LNCAP (cell line): ENCODE data around the gene MACROD2.

ENCODE experiments used
- CTCF ChIP-seq: fragments of 450-650 bp; IDR thresholded peaks from 2 replicates; pipeline ENCODE4 v1.5.1; 2017; ENCODE audit warnings: mild to moderate bottlenecking

MACROD2 gene

GRCh38 chr20:15317546-15318232 is 1322.4 kb downstream of the MACROD2 start:
- no peak for TF ChIP-seq CTCF

GRCh38 chr20:15318682-15319081 is 1323.4 kb downstream of the MACROD2 start:
- TF ChIP-seq CTCF = no peak

- TF ChIP-seq CTCF = no peak
These were observed 1324.1 kb downstream of the MACROD2 start for GRCh38 chr20:15319439-15319838.

- no peak for TF ChIP-seq CTCF
These were observed 1325.6 kb downstream of the MACROD2 start for GRCh38 chr20:15320941-15321340.

GRCh38 chr20:15327123-15327522 is 1331.8 kb downstream of the MACROD2 start:
- TF ChIP-seq CTCF = no peak

- TF ChIP-seq CTCF = no peak
These were observed 1332.8 kb downstream of the MACROD2 start for GRCh38 chr20:15328084-15328483.

GRCh38 chr20:15332711-15333160 is 1337.4 kb downstream of the MACROD2 start:
- TF ChIP-seq CTCF = no peak

- no peak for TF ChIP-seq CTCF
These were observed 1337.9 kb downstream of the MACROD2 start for GRCh38 chr20:15333170-15333569.
